Natural killer cell (primary cell): Measurements from ENCODE around the gene HNRNPU. TPM values are rescaled to one million over a fixed set of nuclear protein-coding genes. Genes with fewer than 3 reads are reported as not detected.

Experiments
- ATAC-seq, 3 donors: fragments of 150-1000 bp in 2 of 3; fragments of 200-7000 bp in 1 of 3; cut with Tn5 transposase; 1 replicate in 1 of 3; 2 replicates in 2 of 3; pipeline ENCODE4 v1.10.0; 2021; ENCODE audit warnings: mild to moderate bottlenecking in 2 of 3, moderate library complexity in 2 of 3
- DNase-seq, 2 donors: peaks; one replicate each; pipeline versions ENCODE4 v3.0.0 to v3.0.0-alpha.2; 2013 to 2021; ENCODE audit warnings: mixed read lengths in 1 of 2
- H3K27ac ChIP-seq: one replicate; pipeline ENCODE4 v1.5.1; 2013; ENCODE audit warnings: mild to moderate bottlenecking, low read length
- H3K27me3 ChIP-seq: one replicate; pipeline ENCODE4 v1.6.1; 2013; ENCODE audit warnings: low read length; ENCODE audit not compliant: control insufficient read depth, insufficient read depth
- H3K36me3 ChIP-seq: one replicate; pipeline ENCODE4 v1.6.1; 2013; ENCODE audit warnings: low read length; ENCODE audit not compliant: control insufficient read depth, insufficient read depth
- H3K4me1 ChIP-seq: one replicate; pipeline ENCODE4 v1.6.1; 2013; ENCODE audit warnings: low read length; ENCODE audit not compliant: control insufficient read depth, insufficient read depth
- H3K4me3 ChIP-seq: one replicate; pipeline ENCODE4 v1.5.1; 2013; ENCODE audit warnings: low read length
- H3K9me3 ChIP-seq: one replicate; pipeline ENCODE4 v1.6.1; 2013; ENCODE audit warnings: low read length; ENCODE audit not compliant: control insufficient read depth, insufficient read depth
- H3K27ac Mint-ChIP-seq, 2 donors: one replicate each; pipeline ENCODE4 v1.8.0; 2022; ENCODE audit warnings: mild to moderate bottlenecking in 2 of 2, mixed read lengths in 2 of 2, moderate library complexity in 1 of 2
- H3K27me3 Mint-ChIP-seq, 2 donors: one replicate each; pipeline ENCODE4 v1.8.0; 2022; ENCODE audit warnings: low read depth in 2 of 2, mixed read lengths in 2 of 2
- H3K36me3 Mint-ChIP-seq: one replicate; pipeline ENCODE4 v1.8.0; 2022; ENCODE audit warnings: mixed read lengths
- H3K4me1 Mint-ChIP-seq, 2 donors: one replicate each; pipeline ENCODE4 v1.8.0; 2022; ENCODE audit warnings: mixed read lengths in 2 of 2
- H3K4me3 Mint-ChIP-seq: one replicate; pipeline ENCODE4 v1.8.0; 2022; ENCODE audit warnings: mild to moderate bottlenecking, moderate library complexity, mixed read lengths
- H3K9me3 Mint-ChIP-seq, 2 donors: one replicate each; pipeline ENCODE4 v1.8.0; 2022; ENCODE audit warnings: mixed read lengths in 2 of 2
- CTCF ChIP-seq: fragments of 200-600 bp; IDR thresholded peaks from one replicate; pipeline ENCODE4 v1.8.0; 2022; ENCODE audit warnings: antibody characterized with exemption
- WGBS: methylation state at CpG from one replicate; pipeline ENCODE4 v1.1.7; 2013; ENCODE audit warnings: missing lambda C conversion rate; ENCODE audit not compliant: insufficient coverage; 5-methylcytosine and 5-hydroxymethylcytosine counted together
- intact Hi-C: fragments of 100-400 bp; cut with micrococcal nuclease; formaldehyde crosslinking; loops from one replicate; pipeline ENCODE4 v1.14.2; 2022
- total RNA-seq, 4 donors: library from RNA; stranded (reverse); fragments of 120-200 nt in 1 of 4; gene quantifications; one replicate each; pipeline versions ENCODE4 v1.2.3 to v1.2.4, GENCODE V29; 2013 to 2022

HNRNPU gene
- total RNA-seq, 3 donors from 2014 or later (not counting 1 experiment from before 2014, with no cell fraction given), result 467 to 603 (median 504) TPM

GRCh38 chr1:244840219-244840794 lies 24.0 kb downstream of the HNRNPU start:
- Mint-ChIP-seq H3K4me1 (peaks cover 39 to 43% of the 10 kb centered on the region in 2 donors), H3K27ac (peak overlapping the region; percentile 0 to 96), H3K4me3 (no peak overlapping the region), H3K27me3 (no peaks in the 10 kb centered on the region), H3K9me3 (no peaks in the 10 kb centered on the region), H3K36me3 (no peaks in the 10 kb centered on the region)
- H3K9me3 ChIP-seq, result no peaks in the 10 kb centered on the region
- intact Hi-C loops, result no loop called here
- DNase-seq, result no peak
- peaks cover 6% of the 10 kb centered on the region for H3K4me1 ChIP-seq
- WGBS, result 95% methylated on average over 4 of the region's 5 CpGs
- no peak overlapping the region for H3K27ac ChIP-seq
- H3K27me3 ChIP-seq, result no peaks in the 10 kb centered on the region
- no peak for ATAC-seq
- no peak for TF ChIP-seq CTCF
- H3K36me3 ChIP-seq, result peaks cover 46% of the 10 kb centered on the region
- H3K4me3 ChIP-seq, result no peak overlapping the region

GRCh38 chr1:244839656-244840055 lies 24.7 kb downstream of the HNRNPU start:
- ATAC-seq, result no peak
- Mint-ChIP-seq H3K9me3 (no peaks in the 10 kb centered on the region), H3K4me1 (peaks cover 41 to 46% of the 10 kb centered on the region in 2 donors), H3K4me3 (no peak overlapping the region), H3K27ac (peak overlapping the region; percentile 0 to 96), H3K36me3 (no peaks in the 10 kb centered on the region), H3K27me3 (no peaks in the 10 kb centered on the region)
- 0% methylated on average over 1 of the region's 2 CpGs for WGBS
- no peak for DNase-seq
- Histone ChIP-seq H3K9me3 (no peaks in the 10 kb centered on the region), H3K4me3 (no peak overlapping the region), H3K27ac (no peak overlapping the region), H3K4me1 (peaks cover 6% of the 10 kb centered on the region), H3K36me3 (peaks cover 40% of the 10 kb centered on the region), H3K27me3 (no peaks in the 10 kb centered on the region)
- no peak for TF ChIP-seq CTCF
- intact Hi-C loops, result no loop called here

- 85% methylated on average over 5 of the region's 5 CpGs for WGBS
- H3K4me1 ChIP-seq, result peaks cover 11% of the 10 kb centered on the region
These were observed 26.6 kb downstream of the HNRNPU start for GRCh38 chr1:244837597-244838258.

More at GRCh38 chr1:244837597-244838258, 26.6 kb downstream of the HNRNPU start:
- intact Hi-C loops, result loop anchor here (2.0 kb wide), 1 partner anchor 13 kb away; no protein-coding TSS in a partner anchor
- Mint-ChIP-seq H3K4me1 (peaks cover 48 to 59% of the 10 kb centered on the region in 2 donors), H3K27ac (peak overlapping the region; percentile 96 to 99), H3K36me3 (no peaks in the 10 kb centered on the region), H3K9me3 (no peaks in the 10 kb centered on the region), H3K4me3 (no peak overlapping the region), H3K27me3 (no peaks in the 10 kb centered on the region)
- no peak for TF ChIP-seq CTCF
- DNase-seq (no peak), ATAC-seq (no peak)
- Histone ChIP-seq H3K9me3 (no peaks in the 10 kb centered on the region), H3K27ac (peak overlapping the region; percentile 8), H3K4me3 (no peak overlapping the region), H3K36me3 (peaks cover 21% of the 10 kb centered on the region), H3K27me3 (no peaks in the 10 kb centered on the region)
